GM20431 (cell line): Measurements from ENCODE around the gene INF2.

Source experiments
- in situ Hi-C: fragments of 300-500 bp; cut with MseI, MboI; formaldehyde crosslinking; loops from one replicate; pipeline ENCODE4 v1.15.0; 2020; ENCODE audit warnings: low sequenced_read_pairs; ENCODE audit not compliant: unreplicated experiment

Gene INF2

GRCh38 chr14:104673481-104673880 lies 15.9 kb upstream of the INF2 start:
- in situ Hi-C loops: no loop called here

- in situ Hi-C loops: no loop called here
These were observed 14.0 kb upstream of the INF2 start for GRCh38 chr14:104675447-104675846.

- in situ Hi-C loops: no loop called here
These were observed 13.2 kb upstream of the INF2 start for GRCh38 chr14:104676130-104676693.

- in situ Hi-C loops: no loop called here
These were observed 12.5 kb upstream of the INF2 start for GRCh38 chr14:104676694-104677511.

- in situ Hi-C loops: no loop called here
These were observed 11.7 kb upstream of the INF2 start for GRCh38 chr14:104677512-104678332.

GRCh38 chr14:104678346-104678745 lies 11.1 kb upstream of the INF2 start:
- in situ Hi-C loops: no loop called here

- in situ Hi-C loops: no loop called here
These were observed 10.3 kb upstream of the INF2 start for GRCh38 chr14:104678901-104679705.

- in situ Hi-C loops: no loop called here
These were observed 9.2 kb upstream of the INF2 start for GRCh38 chr14:104680056-104680805.

GRCh38 chr14:104680806-104681688 lies 8.4 kb upstream of the INF2 start:
- in situ Hi-C loops: no loop called here

- in situ Hi-C loops: no loop called here
These were observed 7.7 kb upstream of the INF2 start for GRCh38 chr14:104681689-104682074.

GRCh38 chr14:104682107-104682593 lies 7.3 kb upstream of the INF2 start:
- in situ Hi-C loops: no loop called here

GRCh38 chr14:104683653-104684448 lies 5.6 kb upstream of the INF2 start:
- in situ Hi-C loops: no loop called here

- in situ Hi-C loops: no loop called here
These were observed 5.0 kb upstream of the INF2 start for GRCh38 chr14:104684449-104684821.

- in situ Hi-C loops: no loop called here
These were observed 4.0 kb upstream of the INF2 start for GRCh38 chr14:104685216-104685997.

- in situ Hi-C loops: no loop called here
These were observed 3.3 kb upstream of the INF2 start for GRCh38 chr14:104685998-104686610.
